DMS153 treated with DMSO at 0.1 percent for 48 hours (cell line): ENCODE results near the gene IGFBP1.

Experiments used
- DNase-seq: peaks from one replicate; lab custom pipeline; 2025; ENCODE audit not compliant: unreplicated experiment; lab: John Stamatoyannopoulos, UW

The IGFBP1 gene

GRCh38 chr7:45880433-45880860 is 7.8 kb upstream of the IGFBP1 start:
- DNase-seq, result no peak

GRCh38 chr7:45881280-45881758 is 7.0 kb upstream of the IGFBP1 start:
- no peak for DNase-seq

- no peak for DNase-seq
Measured at GRCh38 chr7:45881759-45882464, 6.4 kb upstream of the IGFBP1 start.

GRCh38 chr7:45882465-45882810 is 5.8 kb upstream of the IGFBP1 start:
- DNase-seq, result no peak

- no peak for DNase-seq
Measured at GRCh38 chr7:45884136-45884535, 4.2 kb upstream of the IGFBP1 start.

GRCh38 chr7:45885264-45885882 is 2.9 kb upstream of the IGFBP1 start:
- DNase-seq, result no peak

GRCh38 chr7:45886931-45887667 is 1.2 kb upstream of the IGFBP1 start:
- DNase-seq, result no peak

- no peak for DNase-seq
Measured at GRCh38 chr7:45888993-45889366, 692 bp downstream of the IGFBP1 start.

GRCh38 chr7:45889367-45890067 is 1.2 kb downstream of the IGFBP1 start:
- DNase-seq, result no peak

GRCh38 chr7:45890125-45890901 is 2.0 kb downstream of the IGFBP1 start:
- no peak for DNase-seq

- DNase-seq, result peak; percentile 32
Measured at GRCh38 chr7:45890902-45891461, 2.7 kb downstream of the IGFBP1 start.

- no peak for DNase-seq
Measured at GRCh38 chr7:45891462-45892402, 3.4 kb downstream of the IGFBP1 start.

- no peak for DNase-seq
Measured at GRCh38 chr7:45892407-45893035, 4.2 kb downstream of the IGFBP1 start.

- DNase-seq, result no peak
Measured at GRCh38 chr7:45893374-45893995, 5.2 kb downstream of the IGFBP1 start.

GRCh38 chr7:45893996-45894664 is 5.8 kb downstream of the IGFBP1 start:
- no peak for DNase-seq

- DNase-seq, result no peak
Measured at GRCh38 chr7:45894665-45895062, 6.4 kb downstream of the IGFBP1 start.

GRCh38 chr7:45897042-45897690 is 8.9 kb downstream of the IGFBP1 start:
- DNase-seq, result no peak
